T-helper 2 cell treated with Interferon-gamma antibody and Interleukin-4, amounts not matched to agents 5 μg/mL and 100 μg/mL, for 36 hours (primary cell): ENCODE data around the gene NOTCH2NLA.
"Not testable (repeated sequence)": the region's sequence is repeated elsewhere in the genome, so short reads cannot be mapped to it uniquely, and the experiment has no call there.

Experiments
- DNase-seq: peaks from one replicate; pipeline ENCODE4 v3.0.0; 2021; ENCODE audit warnings: low spot score
- H3K27ac Mint-ChIP-seq: one replicate; pipeline ENCODE4 v1.8.0; 2021; ENCODE audit warnings: mild to moderate bottlenecking, mixed read lengths
- H3K27me3 Mint-ChIP-seq: one replicate; pipeline ENCODE4 v1.8.0; 2021; ENCODE audit warnings: low read depth, mixed read lengths
- H3K36me3 Mint-ChIP-seq: one replicate; pipeline ENCODE4 v1.8.0; 2021; ENCODE audit warnings: low read depth, mixed read lengths
- H3K4me1 Mint-ChIP-seq: one replicate; pipeline ENCODE4 v1.8.0; 2021; ENCODE audit warnings: low read depth, mixed read lengths
- H3K4me3 Mint-ChIP-seq: one replicate; pipeline ENCODE4 v1.8.0; 2022; ENCODE audit warnings: mild to moderate bottlenecking, moderate library complexity, mixed read lengths
- H3K9me3 Mint-ChIP-seq: one replicate; pipeline ENCODE4 v1.8.0; 2021; ENCODE audit warnings: mixed read lengths

Gene NOTCH2NLA

DNA sequence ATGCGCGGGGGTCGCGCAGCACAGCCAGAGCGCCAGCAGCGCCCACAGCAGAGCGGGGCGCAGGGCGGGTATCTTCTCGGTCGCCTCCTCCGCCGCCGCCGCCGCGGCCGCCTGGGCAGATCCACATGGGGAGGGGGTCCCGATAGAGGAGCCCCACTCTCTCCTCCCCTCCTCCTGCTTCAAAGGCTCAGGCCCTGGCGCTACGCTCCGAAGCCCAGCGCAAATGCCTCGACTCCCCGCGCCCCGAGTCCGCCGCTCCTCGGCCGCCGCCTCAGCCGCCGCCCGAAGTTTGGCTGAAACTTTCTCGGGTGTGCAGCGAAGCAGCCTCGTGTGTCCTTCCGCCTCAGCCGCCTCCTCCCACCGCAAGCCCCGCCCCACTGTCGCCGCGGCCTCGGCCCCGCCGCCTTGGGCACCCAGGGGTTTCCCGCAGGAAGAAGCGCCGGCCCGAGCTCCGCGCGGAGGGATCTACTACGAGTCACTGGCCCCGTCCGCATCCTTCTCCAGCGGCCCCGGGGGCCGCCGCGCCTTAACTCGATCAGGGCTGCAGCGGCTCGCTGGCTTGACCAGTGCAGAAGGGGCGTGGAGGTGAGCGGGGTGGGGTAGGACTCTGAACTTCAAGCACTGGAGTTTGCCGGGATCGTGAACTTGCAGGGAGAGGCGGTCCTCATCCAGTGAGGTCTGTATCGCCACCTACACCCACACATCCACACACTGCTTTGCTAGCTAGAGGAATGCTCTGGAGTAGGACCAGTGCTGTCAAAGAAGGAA, at the start of gene NOTCH2NLA:
NOTCH2NLA (minus strand) TSS at position 312 of the 768 bp plus-strand sequence. CDS start 39,684 bp downstream, outside the sequence.
- H3K4me3 Mint-ChIP-seq, result peak within 1 kb of the TSS; percentile 76
- DNase-seq, result peak; percentile 54
- H3K9me3 Mint-ChIP-seq, H3K27me3 Mint-ChIP-seq, H3K36me3 Mint-ChIP-seq, H3K4me1 Mint-ChIP-seq: not testable (repeated sequence)
- peak within 1 kb of the TSS; percentile 70 for H3K27ac Mint-ChIP-seq

DNA sequence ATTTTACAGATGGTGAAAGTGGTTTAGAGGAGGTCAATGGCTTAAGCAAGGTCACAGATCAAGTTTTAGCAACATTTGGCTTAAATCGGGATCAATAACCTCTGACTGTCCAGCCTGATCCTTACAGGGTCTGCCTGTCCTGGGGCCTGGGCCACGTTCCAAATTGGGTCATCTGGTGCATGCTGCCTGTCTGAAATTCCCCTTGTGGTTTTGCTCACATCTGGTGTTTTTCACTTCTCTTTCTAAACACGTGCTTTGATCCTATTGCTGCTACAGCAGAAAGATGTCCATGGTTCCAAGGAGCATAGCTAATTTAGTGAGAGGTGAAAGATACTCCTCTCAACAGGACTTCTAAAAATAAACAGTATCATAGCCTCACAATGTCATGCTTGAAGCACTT, 49.5 kb upstream of the NOTCH2NLA start:
- H3K36me3 Mint-ChIP-seq, H3K27me3 Mint-ChIP-seq, H3K27ac Mint-ChIP-seq, DNase-seq, H3K4me3 Mint-ChIP-seq, H3K9me3 Mint-ChIP-seq, H3K4me1 Mint-ChIP-seq: not testable (repeated sequence)

DNA sequence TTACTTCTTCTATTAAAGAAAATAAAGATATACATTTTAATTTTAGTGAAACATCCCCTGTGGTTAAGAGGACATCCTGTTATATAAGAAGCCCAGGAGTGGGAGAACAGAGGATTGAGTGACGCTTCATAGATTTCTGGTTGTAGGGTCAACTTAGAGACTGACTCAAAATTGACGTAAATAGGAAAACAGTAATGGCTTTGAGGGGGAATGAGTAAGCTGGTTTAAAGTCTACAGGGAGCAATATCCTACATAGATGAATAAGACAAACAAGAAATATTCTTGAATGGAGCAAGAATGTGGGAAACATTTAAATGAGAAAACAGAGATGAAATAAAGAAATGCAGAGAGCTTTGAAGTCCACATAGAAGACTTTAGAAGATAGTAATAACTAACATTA, 48.3 kb upstream of the NOTCH2NLA start:
- not testable (repeated sequence) for DNase-seq, H3K4me1 Mint-ChIP-seq, H3K9me3 Mint-ChIP-seq, H3K27me3 Mint-ChIP-seq, H3K36me3 Mint-ChIP-seq, H3K27ac Mint-ChIP-seq, H3K4me3 Mint-ChIP-seq

DNA sequence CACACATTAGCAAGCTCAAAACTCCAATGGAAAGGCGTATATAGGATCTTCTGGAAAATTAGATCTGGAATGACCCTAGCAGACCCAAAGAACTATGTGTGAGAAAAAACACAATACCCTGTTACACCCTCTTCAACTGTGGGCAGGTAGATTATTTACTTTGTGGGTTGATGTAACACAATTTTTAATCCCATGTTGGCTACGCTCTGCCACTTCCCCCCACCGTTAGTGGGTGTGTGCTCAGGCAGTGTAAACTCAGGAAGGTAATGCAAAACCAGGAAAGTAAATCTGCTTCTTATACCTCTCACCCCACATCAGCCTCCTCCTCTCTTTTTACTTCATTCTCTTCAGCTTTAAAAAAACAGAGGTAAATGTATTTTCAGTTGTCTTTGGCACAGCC, 45.3 kb upstream of the NOTCH2NLA start:
- not testable (repeated sequence) for H3K27ac Mint-ChIP-seq, H3K4me3 Mint-ChIP-seq, H3K27me3 Mint-ChIP-seq, H3K9me3 Mint-ChIP-seq, H3K36me3 Mint-ChIP-seq, H3K4me1 Mint-ChIP-seq, DNase-seq

DNA sequence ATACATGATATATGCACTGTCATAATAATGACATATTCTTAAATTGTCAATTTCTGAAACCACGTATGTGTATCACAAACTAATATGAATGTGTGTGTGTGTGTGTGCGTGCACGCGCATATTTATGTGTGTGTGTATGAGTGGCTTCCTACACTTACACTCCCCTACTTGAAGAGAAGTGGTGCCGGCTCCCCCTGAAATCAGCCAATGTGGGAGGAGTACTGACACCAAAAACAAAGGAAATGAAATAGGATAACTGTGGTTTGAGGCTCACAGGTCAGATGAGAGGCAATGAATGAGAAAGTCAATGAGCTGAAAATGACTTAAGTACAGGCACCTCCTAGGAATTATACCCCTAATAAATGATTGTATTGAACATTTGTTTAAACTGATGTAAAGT, 44.4 kb upstream of the NOTCH2NLA start:
- H3K27me3 Mint-ChIP-seq, H3K9me3 Mint-ChIP-seq, H3K4me1 Mint-ChIP-seq, H3K4me3 Mint-ChIP-seq, H3K27ac Mint-ChIP-seq, DNase-seq, H3K36me3 Mint-ChIP-seq: not testable (repeated sequence)

DNA sequence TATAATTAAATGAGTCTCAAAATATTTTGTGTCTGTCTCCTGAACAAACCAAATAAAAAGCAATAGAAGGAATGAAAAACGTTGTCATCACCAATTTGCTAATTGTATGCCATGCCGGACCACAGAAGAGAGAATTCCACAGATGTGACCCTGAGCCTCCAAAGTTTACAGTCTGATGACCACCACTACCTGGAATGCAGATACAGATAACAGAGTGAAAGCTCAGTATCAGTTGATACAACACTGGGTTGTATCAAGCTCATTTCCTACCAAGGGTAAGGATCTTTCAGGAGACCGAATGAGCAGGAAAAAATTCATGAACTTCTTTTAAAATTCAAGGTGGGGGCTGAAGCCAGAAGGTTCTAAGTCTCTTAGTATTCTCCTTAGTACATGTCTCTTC, 43.9 kb upstream of the NOTCH2NLA start:
- H3K36me3 Mint-ChIP-seq, H3K9me3 Mint-ChIP-seq, H3K4me3 Mint-ChIP-seq, H3K27ac Mint-ChIP-seq, DNase-seq, H3K27me3 Mint-ChIP-seq, H3K4me1 Mint-ChIP-seq: not testable (repeated sequence)

DNA sequence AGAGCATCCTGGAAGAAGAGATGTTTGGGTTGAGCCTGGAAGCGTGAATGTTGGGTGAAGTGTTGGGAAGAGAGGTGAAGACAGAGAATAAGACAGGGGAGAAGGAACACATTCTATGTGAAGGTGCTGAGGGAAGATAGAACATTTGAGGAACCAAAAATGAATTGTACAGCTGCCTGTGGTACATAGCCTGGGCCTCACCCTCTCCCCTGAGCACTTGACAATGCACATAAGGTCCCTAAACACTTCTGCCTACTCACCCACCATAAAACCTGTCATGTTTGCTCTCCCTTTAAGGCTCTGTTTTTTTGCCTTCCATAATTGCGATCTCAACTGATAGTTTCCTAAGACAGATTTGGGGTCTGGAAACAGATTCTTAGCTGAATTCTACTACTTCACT, 43.2 kb upstream of the NOTCH2NLA start:
- DNase-seq, H3K4me1 Mint-ChIP-seq, H3K27me3 Mint-ChIP-seq, H3K36me3 Mint-ChIP-seq, H3K9me3 Mint-ChIP-seq, H3K27ac Mint-ChIP-seq, H3K4me3 Mint-ChIP-seq: not testable (repeated sequence)

DNA sequence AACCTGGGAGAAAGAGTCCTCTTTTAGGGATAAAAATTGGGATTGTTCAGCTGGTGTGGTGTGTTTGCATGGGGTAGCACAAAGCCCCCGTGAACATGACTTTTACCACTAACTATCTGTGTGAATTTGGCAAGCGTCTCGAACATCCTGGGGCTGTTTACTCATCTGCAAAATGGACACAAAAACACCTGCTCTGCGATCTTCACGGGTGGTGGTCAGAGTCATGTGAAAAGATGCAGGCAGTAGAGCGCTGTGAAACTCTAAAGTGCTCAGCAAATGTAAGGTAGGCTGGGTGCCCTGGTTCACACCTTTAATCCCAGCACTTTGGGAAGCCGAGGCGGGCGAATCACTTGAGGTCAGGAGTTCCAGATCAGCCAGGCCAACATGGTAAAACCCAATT, 41.3 kb upstream of the NOTCH2NLA start:
- H3K27ac Mint-ChIP-seq, H3K36me3 Mint-ChIP-seq, H3K4me1 Mint-ChIP-seq, H3K9me3 Mint-ChIP-seq, H3K4me3 Mint-ChIP-seq, H3K27me3 Mint-ChIP-seq, DNase-seq: not testable (repeated sequence)

DNA sequence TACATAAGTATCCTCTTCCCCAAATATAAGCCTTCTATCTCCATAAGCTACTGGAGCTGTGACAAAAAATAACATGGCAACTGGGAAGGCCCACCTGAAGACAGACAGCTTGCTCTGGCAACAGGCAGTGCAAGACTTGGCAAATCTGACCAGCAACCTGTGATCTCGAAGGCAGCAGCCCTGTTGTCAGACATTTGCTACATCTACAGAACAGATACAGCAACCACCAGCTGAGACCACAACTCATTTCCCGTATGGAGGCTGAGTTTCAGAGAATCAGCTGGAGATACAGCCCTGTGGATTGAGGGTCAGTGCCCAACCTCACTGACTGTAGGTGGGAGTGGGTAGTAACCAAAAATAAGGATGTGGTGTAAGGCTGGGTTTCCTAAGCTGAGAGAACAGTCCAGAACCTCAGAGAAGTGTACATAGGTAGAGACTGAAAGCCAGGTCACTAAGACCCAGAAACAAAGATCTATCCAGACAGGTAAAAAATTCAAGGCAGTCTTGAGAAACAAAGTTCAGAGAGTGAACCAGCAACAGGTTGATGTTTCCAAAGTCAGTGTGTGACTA, 37.4 kb upstream of the NOTCH2NLA start:
- H3K4me1 Mint-ChIP-seq, H3K4me3 Mint-ChIP-seq, H3K27me3 Mint-ChIP-seq, DNase-seq, H3K36me3 Mint-ChIP-seq, H3K27ac Mint-ChIP-seq, H3K9me3 Mint-ChIP-seq: not testable (repeated sequence)

DNA sequence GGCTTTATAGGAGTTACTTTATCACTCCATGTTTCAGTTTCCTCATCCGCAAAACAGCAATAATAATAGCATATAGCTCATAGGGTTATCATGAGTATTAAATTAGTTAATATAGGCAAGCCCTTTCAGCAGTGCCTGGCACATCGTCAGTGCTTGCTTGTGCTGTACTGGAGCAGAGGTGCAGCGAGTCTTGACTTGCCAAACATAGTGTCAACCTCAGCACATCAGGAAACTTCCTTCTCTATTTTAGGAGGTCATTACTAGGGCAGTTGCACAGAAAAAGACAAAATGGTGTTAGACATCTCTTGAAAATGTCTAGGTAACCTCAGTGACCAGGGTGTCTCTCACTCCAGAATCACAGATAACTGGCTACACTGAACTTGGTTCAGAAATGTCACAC, 35.9 kb upstream of the NOTCH2NLA start:
- not testable (repeated sequence) for H3K9me3 Mint-ChIP-seq, H3K36me3 Mint-ChIP-seq, H3K27me3 Mint-ChIP-seq, H3K4me1 Mint-ChIP-seq, H3K4me3 Mint-ChIP-seq, DNase-seq, H3K27ac Mint-ChIP-seq

DNA sequence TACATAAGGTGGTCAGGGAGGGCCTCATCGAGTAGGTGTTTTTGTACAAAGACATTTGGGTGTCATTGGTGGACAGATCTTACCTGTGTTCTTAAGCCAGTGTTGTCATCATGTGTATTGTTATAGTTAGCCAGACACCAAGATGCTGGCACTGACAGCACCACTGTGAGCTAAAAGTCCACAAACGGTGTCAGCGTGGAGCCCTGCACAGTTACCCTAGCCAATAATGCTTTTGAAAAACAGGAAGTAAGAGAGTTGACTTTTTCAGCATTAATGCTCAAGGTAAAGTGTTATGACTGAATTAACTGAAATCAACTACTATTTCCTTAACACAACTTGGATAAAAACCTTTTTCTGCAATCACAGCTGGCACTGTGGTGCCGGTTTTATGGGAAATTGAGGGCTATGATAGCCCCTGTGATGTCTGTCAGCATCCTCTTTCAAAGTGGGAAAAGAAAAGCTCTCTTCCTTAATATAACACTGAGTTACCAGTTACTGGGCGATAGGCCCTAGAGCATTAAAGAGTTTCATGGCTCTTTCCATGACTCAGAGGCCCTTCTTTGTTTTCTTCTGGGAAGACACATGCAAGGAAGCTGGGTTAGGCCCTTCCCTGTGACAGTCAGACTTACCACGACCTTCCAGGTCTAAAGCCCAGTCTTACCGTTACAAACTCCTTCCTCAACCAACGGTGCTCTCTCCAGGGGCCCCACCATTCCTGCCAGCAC, 31.3 kb upstream of the NOTCH2NLA start:
- H3K4me3 Mint-ChIP-seq, H3K9me3 Mint-ChIP-seq, H3K36me3 Mint-ChIP-seq, H3K27me3 Mint-ChIP-seq, DNase-seq, H3K27ac Mint-ChIP-seq, H3K4me1 Mint-ChIP-seq: not testable (repeated sequence)

DNA sequence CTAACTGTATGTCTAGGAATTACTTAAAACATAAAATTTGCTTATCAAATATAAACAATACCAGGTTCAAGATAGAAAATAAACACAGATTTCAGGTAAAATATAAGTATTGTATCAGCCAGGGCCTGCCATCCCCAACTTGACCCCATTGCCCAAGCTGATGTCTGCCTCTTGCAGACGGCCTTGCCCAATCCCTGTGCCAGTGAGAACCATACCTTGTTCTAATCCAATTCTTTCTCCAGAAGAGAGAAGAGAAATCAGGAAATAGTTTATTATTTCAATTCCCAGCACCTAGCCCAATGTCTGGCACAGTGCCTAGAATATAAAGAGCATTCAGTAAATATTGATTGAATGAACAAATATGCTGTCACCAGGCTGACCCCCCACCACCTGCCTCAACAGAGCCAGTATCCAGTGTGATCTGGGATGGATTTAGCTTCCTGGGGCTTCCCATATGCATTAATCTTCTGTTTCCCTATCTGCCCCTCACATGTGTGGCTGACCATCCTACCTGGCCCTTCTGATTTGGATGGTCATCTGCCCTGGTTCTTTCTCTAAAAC, 29.3 kb upstream of the NOTCH2NLA start:
- not testable (repeated sequence) for H3K9me3 Mint-ChIP-seq, H3K4me1 Mint-ChIP-seq, H3K27me3 Mint-ChIP-seq, H3K4me3 Mint-ChIP-seq, H3K27ac Mint-ChIP-seq, DNase-seq, H3K36me3 Mint-ChIP-seq

DNA sequence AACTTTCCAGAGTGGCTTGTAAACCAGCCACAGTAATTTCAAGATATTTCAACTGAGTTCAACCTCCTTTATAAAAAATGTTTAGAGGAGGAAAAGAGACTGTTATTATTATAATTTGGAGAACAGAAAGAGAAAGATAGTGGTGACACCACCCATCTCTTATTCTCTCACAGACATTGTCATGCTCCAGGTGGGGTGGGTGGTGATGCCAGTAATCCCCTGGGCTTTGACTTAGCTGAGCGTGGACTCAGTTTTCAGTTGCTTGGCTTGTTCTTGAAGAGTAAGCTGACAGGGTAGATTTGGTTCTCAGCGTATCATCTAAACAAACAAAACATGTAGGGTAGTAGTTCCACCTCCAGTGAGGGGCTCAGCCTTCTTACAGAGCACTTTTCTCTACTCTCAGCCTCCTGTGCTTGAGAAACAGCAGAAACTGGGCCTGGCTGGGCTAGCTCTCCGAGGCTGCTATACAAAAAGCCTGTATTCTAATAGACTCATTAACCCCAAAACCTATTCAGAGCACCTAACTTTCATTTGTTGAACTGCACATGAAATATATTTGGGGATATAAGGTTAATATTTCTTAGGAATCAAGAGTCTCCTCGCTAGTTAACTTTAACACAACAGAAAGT, 25.9 kb upstream of the NOTCH2NLA start:
- not testable (repeated sequence) for H3K4me3 Mint-ChIP-seq, H3K27ac Mint-ChIP-seq, DNase-seq, H3K27me3 Mint-ChIP-seq, H3K36me3 Mint-ChIP-seq, H3K4me1 Mint-ChIP-seq, H3K9me3 Mint-ChIP-seq

DNA sequence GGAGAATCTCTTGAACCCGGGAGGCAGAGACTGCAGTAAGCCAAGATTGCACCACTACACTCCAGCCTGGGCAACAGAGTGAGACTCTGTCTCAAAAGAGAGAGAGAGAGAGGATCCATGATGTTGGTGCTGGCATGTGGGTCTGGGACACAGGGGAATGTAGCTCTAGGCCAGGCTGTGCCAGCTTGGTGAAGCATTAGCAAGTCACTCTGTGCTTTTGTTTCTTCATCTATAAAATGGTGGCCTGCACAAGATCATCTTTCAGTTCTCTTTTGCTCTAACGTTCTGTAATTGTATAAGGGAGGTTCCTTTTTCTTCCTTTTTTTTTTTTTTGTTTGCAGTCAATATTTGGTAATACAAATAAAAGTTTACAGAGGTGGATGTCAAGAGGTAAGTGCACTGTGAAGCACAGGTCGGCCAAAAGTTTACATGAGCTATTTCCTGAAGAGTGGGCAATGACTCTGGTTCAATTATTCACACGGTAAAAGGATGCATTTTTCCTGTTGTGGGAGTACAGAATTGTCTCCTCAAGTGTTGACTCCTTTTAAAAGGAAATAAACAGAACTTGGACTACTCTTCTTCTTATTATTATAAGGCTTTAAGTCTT, 24.5 kb upstream of the NOTCH2NLA start:
- not testable (repeated sequence) for H3K4me3 Mint-ChIP-seq, H3K27ac Mint-ChIP-seq, H3K9me3 Mint-ChIP-seq, H3K36me3 Mint-ChIP-seq, H3K27me3 Mint-ChIP-seq, DNase-seq, H3K4me1 Mint-ChIP-seq
